H9 (cell line): Measurements from ENCODE around the gene GPBP1L1. TPM values are rescaled to one million over a fixed set of nuclear protein-coding genes. Genes with fewer than 3 reads are reported as not detected.
A peak's percentile ranks its signal among the peaks of the same experiment; 100 is the strongest.
"Not testable (repeated sequence)": the region's sequence is repeated elsewhere in the genome, so short reads cannot be mapped to it uniquely, and the experiment has no call there.

Experiments used
- DNase-seq: peaks from one replicate; pipeline ENCODE4 v3.0.0-alpha.2; 2017
- H2AFZ ChIP-seq: one replicate; pipeline ENCODE4 v1.6.1; 2013; ENCODE audit warnings: mild to moderate bottlenecking, low read length, control low read depth, moderate library complexity
- H2AK5ac ChIP-seq: 2 replicates; pipeline ENCODE4 v1.6.1; 2013; ENCODE audit warnings: low read length, control low read depth, mixed read lengths; ENCODE audit not compliant: insufficient read length
- H2BK120ac ChIP-seq: one replicate; pipeline ENCODE4 v1.6.1; 2013; ENCODE audit warnings: low read depth, mild to moderate bottlenecking, low read length, control low read depth, inconsistent platforms; ENCODE audit not compliant: poor library complexity, severe bottlenecking
- H2BK12ac ChIP-seq: 2 replicates; pipeline ENCODE4 v1.6.1; 2013; ENCODE audit warnings: low read length, control low read depth, mixed read lengths, low read depth; ENCODE audit not compliant: insufficient read length
- H2BK15ac ChIP-seq: 2 replicates; pipeline ENCODE4 v1.6.1; 2013; ENCODE audit warnings: low read depth, low read length, control low read depth
- H2BK20ac ChIP-seq: one replicate; pipeline ENCODE4 v1.6.1; 2013; ENCODE audit warnings: low read depth, mild to moderate bottlenecking, low read length, control low read depth, inconsistent platforms; ENCODE audit not compliant: poor library complexity, severe bottlenecking
- H2BK5ac ChIP-seq: 2 replicates; pipeline ENCODE4 v1.6.1; 2013; ENCODE audit warnings: low read length, control low read depth, mixed read lengths; ENCODE audit not compliant: insufficient read length
- H3K14ac ChIP-seq: 2 replicates; pipeline ENCODE4 v1.6.1; 2013; ENCODE audit warnings: low read length, control low read depth; ENCODE audit not compliant: insufficient read depth
- H3K18ac ChIP-seq: 2 replicates; pipeline ENCODE4 v1.6.1; 2013; ENCODE audit warnings: low read depth, mild to moderate bottlenecking, mixed read lengths, low read length, control low read depth; ENCODE audit not compliant: insufficient read length
- H3K23ac ChIP-seq: 2 replicates; pipeline ENCODE4 v1.6.1; 2013; ENCODE audit warnings: low read length, control low read depth, mixed read lengths, low read depth; ENCODE audit not compliant: insufficient read length
- H3K23me2 ChIP-seq: 2 replicates; pipeline ENCODE4 v1.6.1; 2013; ENCODE audit warnings: low read depth, mild to moderate bottlenecking, mixed read lengths, low read length, control low read depth; ENCODE audit not compliant: insufficient read length, poor library complexity, severe bottlenecking
- H3K27ac ChIP-seq: 2 replicates; pipeline ENCODE4 v1.5.1; 2013; ENCODE audit warnings: low read length, control low read depth, mixed read lengths, low read depth; ENCODE audit not compliant: insufficient read length
- H3K27me3 ChIP-seq: 2 replicates; pipeline ENCODE4 v1.6.1; 2013; ENCODE audit warnings: low read length, control low read depth, inconsistent platforms; ENCODE audit not compliant: insufficient read depth
- H3K4ac ChIP-seq: 2 replicates; pipeline ENCODE4 v1.6.1; 2013; ENCODE audit warnings: low read depth, mild to moderate bottlenecking, control low read depth, inconsistent platforms, low read length, moderate library complexity
- H3K4me1 ChIP-seq: 2 replicates; pipeline ENCODE4 v1.6.1; 2013; ENCODE audit warnings: low read length, control low read depth, inconsistent platforms; ENCODE audit not compliant: insufficient read depth
- H3K4me2 ChIP-seq: 2 replicates; pipeline ENCODE4 v1.6.1; 2013; ENCODE audit warnings: low read length, control low read depth, mixed read lengths; ENCODE audit not compliant: insufficient read length, insufficient read depth
- H3K56ac ChIP-seq: 2 replicates; pipeline ENCODE4 v1.6.1; 2013; ENCODE audit warnings: low read depth, mild to moderate bottlenecking, mixed read lengths, low read length, control low read depth; ENCODE audit not compliant: insufficient read length
- H3K79me1 ChIP-seq: 2 replicates; pipeline ENCODE4 v1.6.1; 2013; ENCODE audit warnings: low read depth, mild to moderate bottlenecking, moderate library complexity, low read length, control low read depth, inconsistent platforms; ENCODE audit not compliant: insufficient read depth, poor library complexity, severe bottlenecking
- H3K79me2 ChIP-seq: 2 replicates; pipeline ENCODE4 v1.6.1; 2013; ENCODE audit warnings: low read length, control low read depth, inconsistent platforms; ENCODE audit not compliant: insufficient read depth
- H3K9ac ChIP-seq: 2 replicates; pipeline ENCODE4 v1.6.1; 2013; ENCODE audit warnings: low read length, control low read depth, mixed read lengths; ENCODE audit not compliant: insufficient read length; ENCODE audit errors: extremely low read depth
- H3K9me3 ChIP-seq: one replicate; pipeline ENCODE4 v1.6.1; 2013; ENCODE audit warnings: low read depth, low read length, inconsistent platforms; ENCODE audit not compliant: control insufficient read depth
- H3T11ph ChIP-seq: one replicate; pipeline ENCODE4 v1.6.1; 2013; ENCODE audit warnings: mild to moderate bottlenecking, low read length, control low read depth, inconsistent platforms
- H4K20me1 ChIP-seq: one replicate; pipeline ENCODE4 v1.6.1; 2013; ENCODE audit not compliant: control insufficient read depth, insufficient read length, insufficient read depth
- H4K5ac ChIP-seq: 2 replicates; pipeline ENCODE4 v1.6.1; 2013; ENCODE audit warnings: low read depth, mild to moderate bottlenecking, mixed read lengths, low read length, control low read depth; ENCODE audit not compliant: insufficient read length
- H4K8ac ChIP-seq: replicated peaks from 2 replicates; pipeline ENCODE4 v1.6.1; 2013; ENCODE audit warnings: low read length, control low read depth, mixed read lengths, low read depth; ENCODE audit not compliant: insufficient read length
- H4K91ac ChIP-seq: 2 replicates; pipeline ENCODE4 v1.6.1; 2013; ENCODE audit warnings: low read depth, mild to moderate bottlenecking, moderate library complexity, mixed read lengths, low read length, control low read depth; ENCODE audit not compliant: insufficient read length
- H3K27ac Mint-ChIP-seq, 3 experiments: 2 replicates in 2 of 3; 3 replicates in 1 of 3; pipeline ENCODE4 v1.8.0; 2020 to 2021; ENCODE audit warnings: mixed read lengths in 3 of 3, mild to moderate bottlenecking in 1 of 3, moderate library complexity in 1 of 3
- H3K27me3 Mint-ChIP-seq: 2 replicates; pipeline ENCODE4 v1.8.0; 2021; ENCODE audit warnings: low read depth, mild to moderate bottlenecking, moderate library complexity, mixed read lengths
- H3K36me3 Mint-ChIP-seq, 3 experiments: 2 replicates in 2 of 3; 3 replicates in 1 of 3; pipeline ENCODE4 v1.8.0; 2020 to 2021; ENCODE audit warnings: low read depth in 3 of 3, mixed read lengths in 3 of 3; ENCODE audit not compliant: insufficient read depth in 1 of 3
- H3K4me1 Mint-ChIP-seq, 2 experiments: 2 replicates each; pipeline ENCODE4 v1.8.0; 2020; ENCODE audit warnings: mixed read lengths in 2 of 2
- H3K4me3 Mint-ChIP-seq, 2 experiments: 2 replicates in 1 of 2; 3 replicates in 1 of 2; pipeline ENCODE4 v1.8.0; 2020 to 2021; ENCODE audit warnings: mild to moderate bottlenecking in 2 of 2, mixed read lengths in 2 of 2, moderate library complexity in 1 of 2
- H3K9me3 Mint-ChIP-seq, 2 experiments: 2 replicates in 1 of 2; 3 replicates in 1 of 2; pipeline ENCODE4 v1.8.0; 2020; ENCODE audit warnings: mild to moderate bottlenecking in 2 of 2, mixed read lengths in 2 of 2, moderate library complexity in 1 of 2
- CTCF ChIP-seq: fragments of 200-600 bp; sonication (generic); conservative IDR thresholded peaks from 3 replicates; pipeline ENCODE4 v1.8.0; 2021; ENCODE audit warnings: antibody characterized with exemption, mild to moderate bottlenecking
- WGBS: extraction: QIAGEN DNeasy Blood & Tissue Kit; methylation state at CpG from one replicate; pipeline ENCODE4 v1.1.7; 2013; ENCODE audit warnings: missing lambda C conversion rate, low lambda C conversion rate, mixed read lengths; ENCODE audit not compliant: insufficient read length; ENCODE audit errors: extremely low coverage; 5-methylcytosine and 5-hydroxymethylcytosine counted together
- total RNA-seq: library from RNA; stranded (reverse); gene quantifications from 2 replicates; pipeline ENCODE4 v1.2.1, GENCODE V29; 2021

Gene GPBP1L1
- total RNA-seq, 1 experiment from 2014 or later = 115 TPM

GRCh38 chr1:45604239-45604638 lies 82.1 kb downstream of the GPBP1L1 start:
- Histone ChIP-seq H2BK5ac (no peak overlapping the region), H3K27ac (no peak overlapping the region), H2BK120ac (no peak overlapping the region), H3K14ac (no peak overlapping the region), H3T11ph (no peak overlapping the region), H3K9me3 (no peaks in the 10 kb centered on the region), H3K23ac (no peak overlapping the region), H3K79me1 (peaks cover 14% of the 10 kb centered on the region), H4K5ac (no peak overlapping the region), H3K79me2 (peaks cover 9% of the 10 kb centered on the region; the same call in 1 of the 2 replicates), H3K4me1 (no peaks in the 10 kb centered on the region), H3K27me3 (no peaks in the 10 kb centered on the region), H3K9ac (no peak overlapping the region), H2AFZ (no peak overlapping the region), H2AK5ac (no peak overlapping the region), H2BK12ac (no peak overlapping the region), H3K18ac (no peak overlapping the region), H4K91ac (no peak overlapping the region), H3K4me2 (no peak overlapping the region), H4K8ac (no peak overlapping the region), H2BK15ac (no peak overlapping the region), H2BK20ac (no peak overlapping the region), H3K56ac (no peak overlapping the region), H3K4ac (no peak overlapping the region), H4K20me1 (no peaks in the 10 kb centered on the region), H3K23me2 (no peaks in the 10 kb centered on the region)
- no peak overlapping the region for H3K27ac Mint-ChIP-seq
- H3K4me3 Mint-ChIP-seq = no peak overlapping the region
- no peak for DNase-seq
- no CpG with 5 or more reads among the region's 2 CpGs for WGBS
- no peaks in the 10 kb centered on the region for H3K27me3 Mint-ChIP-seq
- peaks cover 23 to 24% of the 10 kb centered on the region in 2 experiments for H3K4me1 Mint-ChIP-seq
- H3K9me3 Mint-ChIP-seq = no peaks in the 10 kb centered on the region; a peak in 1 of 5 replicates
- peaks cover 45 to 92% (median 91%) of the 10 kb centered on the region in 3 experiments for H3K36me3 Mint-ChIP-seq
- no peak for TF ChIP-seq CTCF

GRCh38 chr1:45596765-45597164 lies 89.6 kb downstream of the GPBP1L1 start:
- H3K56ac ChIP-seq, H3K4ac ChIP-seq, H4K20me1 ChIP-seq, H2AFZ ChIP-seq, H2BK20ac ChIP-seq, H3K9me3 Mint-ChIP-seq, H4K8ac ChIP-seq, H3K9me3 ChIP-seq, H2BK120ac ChIP-seq, H3K23ac ChIP-seq, H3K9ac ChIP-seq, H3T11ph ChIP-seq, H3K27me3 ChIP-seq, H4K5ac ChIP-seq, DNase-seq, H3K27me3 Mint-ChIP-seq, H3K27ac ChIP-seq, H2AK5ac ChIP-seq, H3K79me1 ChIP-seq, H3K23me2 ChIP-seq, H2BK15ac ChIP-seq, H3K14ac ChIP-seq, H3K4me1 ChIP-seq, H2BK12ac ChIP-seq, H3K18ac ChIP-seq, H3K4me3 Mint-ChIP-seq, H2BK5ac ChIP-seq, H4K91ac ChIP-seq, H3K4me2 ChIP-seq: not testable (repeated sequence)
- WGBS = no CpG with 5 or more reads among the region's 8 CpGs
- H3K79me2 ChIP-seq = peaks cover 46% of the 10 kb centered on the region; the same call in 1 of the 2 replicates
- Mint-ChIP-seq H3K4me1 (peaks cover 30 to 46% of the 10 kb centered on the region in 2 experiments), H3K27ac (peak overlapping the region in 1 of 3 experiments; percentile 6; a peak in 1 of 7 replicates), H3K36me3 (peaks cover 34 to 90% (median 83%) of the 10 kb centered on the region in 3 experiments)
